ENCODE measurements around the gene MGAT4A.

- TF ChIP-seq CTCF (conservative IDR thresholded peaks at IDR 0.05; ENCODE audit: low read length) (no peak), EZH2phosphoT487 (IDR thresholded peaks at IDR 0.05; ENCODE audit: borderline replicate concordance, low read depth, low read length) (no peak)
Measured at GRCh38 chr2:98658816-98659490, 72.0 kb downstream of the MGAT4A start.

All from OCI-LY7 (cell line).